Measurements from ENCODE around the gene KLHL35.

DNA sequence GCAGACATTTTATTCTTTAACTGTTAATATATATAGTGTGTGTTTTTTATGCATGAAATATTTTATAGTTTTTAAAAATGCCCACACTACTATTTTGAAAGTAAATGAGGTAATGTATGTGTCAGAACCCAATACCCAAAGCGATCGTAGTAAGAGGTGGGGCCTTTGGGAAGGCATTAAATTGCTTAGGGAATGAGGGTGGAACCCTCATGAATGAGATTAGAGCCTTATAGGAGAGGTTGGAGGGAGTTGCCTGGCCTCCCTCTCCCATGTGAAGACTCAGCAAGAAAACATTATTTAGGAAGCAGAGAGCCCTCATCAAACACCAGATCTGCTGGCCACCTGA lies 11.1 kb downstream of the KLHL35 start:
- TF ChIP-seq, protein P1, sequence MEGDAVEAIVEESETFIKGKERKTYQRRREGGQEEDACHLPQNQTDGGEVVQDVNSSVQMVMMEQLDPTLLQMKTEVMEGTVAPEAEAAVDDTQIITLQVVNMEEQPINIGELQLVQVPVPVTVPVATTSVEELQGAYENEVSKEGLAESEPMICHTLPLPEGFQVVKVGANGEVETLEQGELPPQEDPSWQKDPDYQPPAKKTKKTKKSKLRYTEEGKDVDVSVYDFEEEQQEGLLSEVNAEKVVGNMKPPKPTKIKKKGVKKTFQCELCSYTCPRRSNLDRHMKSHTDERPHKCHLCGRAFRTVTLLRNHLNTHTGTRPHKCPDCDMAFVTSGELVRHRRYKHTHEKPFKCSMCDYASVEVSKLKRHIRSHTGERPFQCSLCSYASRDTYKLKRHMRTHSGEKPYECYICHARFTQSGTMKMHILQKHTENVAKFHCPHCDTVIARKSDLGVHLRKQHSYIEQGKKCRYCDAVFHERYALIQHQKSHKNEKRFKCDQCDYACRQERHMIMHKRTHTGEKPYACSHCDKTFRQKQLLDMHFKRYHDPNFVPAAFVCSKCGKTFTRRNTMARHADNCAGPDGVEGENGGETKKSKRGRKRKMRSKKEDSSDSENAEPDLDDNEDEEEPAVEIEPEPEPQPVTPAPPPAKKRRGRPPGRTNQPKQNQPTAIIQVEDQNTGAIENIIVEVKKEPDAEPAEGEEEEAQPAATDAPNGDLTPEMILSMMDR (IDR thresholded peaks at IDR 0.05): no peak
- TF ChIP-seq ZFX (IDR thresholded peaks at IDR 0.05; ENCODE audit: borderline replicate concordance): no peak
